K562 (cell line): ENCODE results near the gene NAPA. TPM values are rescaled to one million over a fixed set of nuclear protein-coding genes. Genes with fewer than 3 reads are reported as not detected.

Experiments
- CBX5 ChIP-seq: IDR thresholded peaks from 2 replicates; pipeline ENCODE4 v1.6.1; 2014; ENCODE audit warnings: low read depth, borderline replicate concordance
- ETS2 ChIP-seq: IDR thresholded peaks from 2 replicates; pipeline ENCODE4 v1.6.1; 2016; ENCODE audit warnings: borderline replicate concordance, missing genetic modification characterization, mild to moderate bottlenecking, moderate library complexity, missing compliant biosample characterization; ENCODE audit not compliant: poor library complexity, severe bottlenecking
- HMG20A ChIP-seq: fragments of 450-650 bp; formaldehyde crosslinking; conservative IDR thresholded peaks from 2 replicates; pipeline ENCODE4 v1.4.0; 2020; ENCODE audit warnings: mild to moderate bottlenecking, mixed read lengths
- POLR2H ChIP-seq: IDR thresholded peaks from 2 replicates; pipeline ENCODE4 v1.6.1; 2016; ENCODE audit warnings: missing genetic modification characterization, low read depth, mild to moderate bottlenecking, control low read depth, missing compliant biosample characterization, moderate library complexity
- PYGO2 ChIP-seq: fragments of 450-650 bp; IDR thresholded peaks from 2 replicates; pipeline ENCODE4 v1.6.1; 2016; ENCODE audit warnings: mild to moderate bottlenecking, missing genetic modification characterization, moderate library complexity, missing compliant biosample characterization
- SIN3A ChIP-seq, 2 experiments: fragments of 150-350 bp in 1 of 2; IDR thresholded peaks; 2 replicates each; pipeline ENCODE4 v1.6.1; 2011 to 2016; ENCODE audit warnings: borderline replicate concordance in 2 of 2, low read depth in 2 of 2, low read length in 2 of 2, mild to moderate bottlenecking in 2 of 2, moderate library complexity in 2 of 2; ENCODE audit not compliant: control insufficient read depth in 1 of 2
- TAF7 ChIP-seq: fragments of 450-650 bp; IDR thresholded peaks from 2 replicates; pipeline ENCODE4 v1.6.1; 2016; ENCODE audit warnings: missing genetic modification characterization, missing compliant biosample characterization
- XRCC3 ChIP-seq: fragments of 450-650 bp; IDR thresholded peaks from 2 replicates; pipeline ENCODE4 v1.6.1; 2017; ENCODE audit warnings: mild to moderate bottlenecking, moderate library complexity
- polyA plus RNA-seq, 8 experiments: library from polyadenylated mRNA; depleted of rRNA in 4 of 8; stranded (reverse) in 5 of 8; unstranded in 3 of 8; fragments of >200 nt; fragmentation: Nextera tagmentation in 2 of 8; fragmentation: Illumina TruSeq in 1 of 8; extraction: Ambion mirVana in 2 of 8; extraction: Trizol in 1 of 8; gene quantifications; 2 replicates each; pipeline versions ENCODE4 v1.2.1 to v1.2.3, GENCODE V29; 2011 to 2014; ENCODE audit warnings: inconsistent platforms in 1 of 8, missing spikeins in 1 of 8
- total RNA-seq, 7 experiments: library from RNA; depleted of rRNA in 6 of 7; stranded (reverse); fragments of >200 nt in 6 of 7; fragmentation: Illumina TruSeq in 2 of 7; extraction: Trizol in 2 of 7; gene quantifications; 2 replicates each; pipeline versions ENCODE4 v1.2.1 to v1.2.3, GENCODE V29; 2011 to 2021; ENCODE audit warnings: low replicate concordance in 1 of 7
- TF ChIP-seq, protein P1 (sequence below): fragments of 250-450 bp; sonication (Bioruptor Pico); IDR thresholded peaks from 2 replicates; pipeline ENCODE4 v1.4.0; 2020
- TF ChIP-seq, protein P2 (sequence below): sonication (generic); formaldehyde crosslinking; IDR thresholded peaks from 2 replicates; pipeline ENCODE4 v1.8.1; 2023; ENCODE audit warnings: mild to moderate bottlenecking, missing genetic modification reagents
- TF ChIP-seq, protein P3 (sequence below): fragments of 150-350 bp; conservative IDR thresholded peaks from 2 replicates; pipeline ENCODE4 v1.6.1; 2014; ENCODE audit warnings: low read length
- TF ChIP-seq, protein P4 (sequence below): IDR thresholded peaks from 2 replicates; pipeline ENCODE4 v1.6.1; 2011; ENCODE audit not compliant: insufficient read length; ENCODE audit errors: extremely low read depth
- TF ChIP-seq, protein P5 (sequence below): fragments of 200-800 bp; sonication (Bioruptor generic); IDR thresholded peaks from 2 replicates; pipeline ENCODE4 v1.6.1; 2017; ENCODE audit warnings: missing genetic modification characterization, missing compliant biosample characterization

The NAPA gene
- total and polyA plus RNA-seq, 9 of the 15 experiments (the other 6 are each of a cell fraction or from before 2014, with no cell fraction given): 5.4 to 98.6 (median 77.5) TPM

DNA sequence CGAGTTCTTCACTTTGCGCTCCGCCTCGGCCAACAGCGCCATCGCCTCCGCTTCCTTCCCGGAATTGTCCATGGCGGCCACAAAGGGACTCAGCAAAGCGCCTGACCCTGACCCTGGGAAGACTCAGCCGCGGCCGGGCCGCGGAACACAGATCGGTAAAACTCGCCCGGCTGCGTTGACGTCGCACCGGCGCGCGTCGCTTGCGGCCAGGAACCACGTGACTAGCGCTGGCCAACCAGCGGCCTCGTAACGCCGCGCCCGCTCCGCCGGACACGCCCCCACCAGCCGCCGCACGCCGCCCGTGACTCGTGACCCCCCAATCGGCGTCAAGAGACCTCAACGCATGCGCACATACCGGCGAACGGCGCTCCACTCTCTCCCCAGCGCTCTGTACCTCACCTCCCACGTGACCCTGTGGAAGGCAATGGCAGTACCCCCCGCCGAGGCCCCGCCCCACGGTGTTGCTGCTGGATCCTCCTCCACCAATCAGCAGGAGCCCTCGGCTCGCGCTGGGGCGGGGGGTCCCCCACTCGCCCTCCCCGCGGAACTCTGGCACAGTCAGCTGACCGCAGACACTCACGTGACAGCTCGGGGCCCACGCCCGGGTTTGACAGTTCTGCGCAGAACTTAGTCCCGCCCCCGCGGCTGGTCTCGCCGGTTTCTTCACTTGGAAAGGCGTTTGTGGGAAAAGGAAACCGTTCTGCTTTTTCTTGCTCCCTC lies at the start of gene NAPA (continued):
- TF ChIP-seq, protein P1, sequence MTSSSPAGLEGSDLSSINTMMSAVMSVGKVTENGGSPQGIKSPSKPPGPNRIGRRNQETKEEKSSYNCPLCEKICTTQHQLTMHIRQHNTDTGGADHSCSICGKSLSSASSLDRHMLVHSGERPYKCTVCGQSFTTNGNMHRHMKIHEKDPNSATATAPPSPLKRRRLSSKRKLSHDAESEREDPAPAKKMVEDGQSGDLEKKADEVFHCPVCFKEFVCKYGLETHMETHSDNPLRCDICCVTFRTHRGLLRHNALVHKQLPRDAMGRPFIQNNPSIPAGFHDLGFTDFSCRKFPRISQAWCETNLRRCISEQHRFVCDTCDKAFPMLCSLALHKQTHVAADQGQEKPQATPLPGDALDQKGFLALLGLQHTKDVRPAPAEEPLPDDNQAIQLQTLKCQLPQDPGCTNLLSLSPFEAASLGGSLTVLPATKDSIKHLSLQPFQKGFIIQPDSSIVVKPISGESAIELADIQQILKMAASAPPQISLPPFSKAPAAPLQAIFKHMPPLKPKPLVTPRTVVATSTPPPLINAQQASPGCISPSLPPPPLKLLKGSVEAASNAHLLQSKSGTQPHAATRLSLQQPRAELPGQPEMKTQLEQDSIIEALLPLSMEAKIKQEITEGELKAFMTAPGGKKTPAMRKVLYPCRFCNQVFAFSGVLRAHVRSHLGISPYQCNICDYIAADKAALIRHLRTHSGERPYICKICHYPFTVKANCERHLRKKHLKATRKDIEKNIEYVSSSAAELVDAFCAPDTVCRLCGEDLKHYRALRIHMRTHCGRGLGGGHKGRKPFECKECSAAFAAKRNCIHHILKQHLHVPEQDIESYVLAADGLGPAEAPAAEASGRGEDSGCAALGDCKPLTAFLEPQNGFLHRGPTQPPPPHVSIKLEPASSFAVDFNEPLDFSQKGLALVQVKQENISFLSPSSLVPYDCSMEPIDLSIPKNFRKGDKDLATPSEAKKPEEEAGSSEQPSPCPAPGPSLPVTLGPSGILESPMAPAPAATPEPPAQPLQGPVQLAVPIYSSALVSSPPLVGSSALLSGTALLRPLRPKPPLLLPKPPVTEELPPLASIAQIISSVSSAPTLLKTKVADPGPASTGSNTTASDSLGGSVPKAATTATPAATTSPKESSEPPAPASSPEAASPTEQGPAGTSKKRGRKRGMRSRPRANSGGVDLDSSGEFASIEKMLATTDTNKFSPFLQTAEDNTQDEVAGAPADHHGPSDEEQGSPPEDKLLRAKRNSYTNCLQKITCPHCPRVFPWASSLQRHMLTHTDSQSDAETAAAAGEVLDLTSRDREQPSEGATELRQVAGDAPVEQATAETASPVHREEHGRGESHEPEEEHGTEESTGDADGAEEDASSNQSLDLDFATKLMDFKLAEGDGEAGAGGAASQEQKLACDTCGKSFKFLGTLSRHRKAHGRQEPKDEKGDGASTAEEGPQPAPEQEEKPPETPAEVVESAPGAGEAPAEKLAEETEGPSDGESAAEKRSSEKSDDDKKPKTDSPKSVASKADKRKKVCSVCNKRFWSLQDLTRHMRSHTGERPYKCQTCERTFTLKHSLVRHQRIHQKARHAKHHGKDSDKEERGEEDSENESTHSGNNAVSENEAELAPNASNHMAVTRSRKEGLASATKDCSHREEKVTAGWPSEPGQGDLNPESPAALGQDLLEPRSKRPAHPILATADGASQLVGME (CRISPR knock-in tag): no peak
- TF ChIP-seq, protein P2, sequence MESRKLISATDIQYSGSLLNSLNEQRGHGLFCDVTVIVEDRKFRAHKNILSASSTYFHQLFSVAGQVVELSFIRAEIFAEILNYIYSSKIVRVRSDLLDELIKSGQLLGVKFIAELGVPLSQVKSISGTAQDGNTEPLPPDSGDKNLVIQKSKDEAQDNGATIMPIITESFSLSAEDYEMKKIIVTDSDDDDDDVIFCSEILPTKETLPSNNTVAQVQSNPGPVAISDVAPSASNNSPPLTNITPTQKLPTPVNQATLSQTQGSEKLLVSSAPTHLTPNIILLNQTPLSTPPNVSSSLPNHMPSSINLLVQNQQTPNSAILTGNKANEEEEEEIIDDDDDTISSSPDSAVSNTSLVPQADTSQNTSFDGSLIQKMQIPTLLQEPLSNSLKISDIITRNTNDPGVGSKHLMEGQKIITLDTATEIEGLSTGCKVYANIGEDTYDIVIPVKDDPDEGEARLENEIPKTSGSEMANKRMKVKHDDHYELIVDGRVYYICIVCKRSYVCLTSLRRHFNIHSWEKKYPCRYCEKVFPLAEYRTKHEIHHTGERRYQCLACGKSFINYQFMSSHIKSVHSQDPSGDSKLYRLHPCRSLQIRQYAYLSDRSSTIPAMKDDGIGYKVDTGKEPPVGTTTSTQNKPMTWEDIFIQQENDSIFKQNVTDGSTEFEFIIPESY: peak; percentile 83
- TF ChIP-seq PYGO2 (tag) (no peak), XRCC3 (no peak), POLR2H (tag) (no peak), TAF7 (tag) (peak; percentile 36; the same call in 1 of the 2 replicates), ETS2 (no peak), SIN3A (IDR thresholded peaks at IDR 0.05; ENCODE audit: borderline replicate concordance in 2 of 2, control insufficient read depth in 1 of 2, low read depth in 2 of 2, low read length in 2 of 2) (peak; percentile 97 to 99), HMG20A (CRISPR knock-in tag) (no peak), CBX5 (no peak)
- TF ChIP-seq, protein P3, sequence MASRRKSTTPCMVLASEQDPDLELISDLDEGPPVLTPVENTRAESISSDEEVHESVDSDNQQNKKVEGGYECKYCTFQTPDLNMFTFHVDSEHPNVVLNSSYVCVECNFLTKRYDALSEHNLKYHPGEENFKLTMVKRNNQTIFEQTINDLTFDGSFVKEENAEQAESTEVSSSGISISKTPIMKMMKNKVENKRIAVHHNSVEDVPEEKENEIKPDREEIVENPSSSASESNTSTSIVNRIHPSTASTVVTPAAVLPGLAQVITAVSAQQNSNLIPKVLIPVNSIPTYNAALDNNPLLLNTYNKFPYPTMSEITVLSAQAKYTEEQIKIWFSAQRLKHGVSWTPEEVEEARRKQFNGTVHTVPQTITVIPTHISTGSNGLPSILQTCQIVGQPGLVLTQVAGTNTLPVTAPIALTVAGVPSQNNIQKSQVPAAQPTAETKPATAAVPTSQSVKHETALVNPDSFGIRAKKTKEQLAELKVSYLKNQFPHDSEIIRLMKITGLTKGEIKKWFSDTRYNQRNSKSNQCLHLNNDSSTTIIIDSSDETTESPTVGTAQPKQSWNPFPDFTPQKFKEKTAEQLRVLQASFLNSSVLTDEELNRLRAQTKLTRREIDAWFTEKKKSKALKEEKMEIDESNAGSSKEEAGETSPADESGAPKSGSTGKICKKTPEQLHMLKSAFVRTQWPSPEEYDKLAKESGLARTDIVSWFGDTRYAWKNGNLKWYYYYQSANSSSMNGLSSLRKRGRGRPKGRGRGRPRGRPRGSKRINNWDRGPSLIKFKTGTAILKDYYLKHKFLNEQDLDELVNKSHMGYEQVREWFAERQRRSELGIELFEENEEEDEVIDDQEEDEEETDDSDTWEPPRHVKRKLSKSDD: no peak
- TF ChIP-seq, protein P4, sequence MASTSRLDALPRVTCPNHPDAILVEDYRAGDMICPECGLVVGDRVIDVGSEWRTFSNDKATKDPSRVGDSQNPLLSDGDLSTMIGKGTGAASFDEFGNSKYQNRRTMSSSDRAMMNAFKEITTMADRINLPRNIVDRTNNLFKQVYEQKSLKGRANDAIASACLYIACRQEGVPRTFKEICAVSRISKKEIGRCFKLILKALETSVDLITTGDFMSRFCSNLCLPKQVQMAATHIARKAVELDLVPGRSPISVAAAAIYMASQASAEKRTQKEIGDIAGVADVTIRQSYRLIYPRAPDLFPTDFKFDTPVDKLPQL: no peak
- TF ChIP-seq, protein P5, sequence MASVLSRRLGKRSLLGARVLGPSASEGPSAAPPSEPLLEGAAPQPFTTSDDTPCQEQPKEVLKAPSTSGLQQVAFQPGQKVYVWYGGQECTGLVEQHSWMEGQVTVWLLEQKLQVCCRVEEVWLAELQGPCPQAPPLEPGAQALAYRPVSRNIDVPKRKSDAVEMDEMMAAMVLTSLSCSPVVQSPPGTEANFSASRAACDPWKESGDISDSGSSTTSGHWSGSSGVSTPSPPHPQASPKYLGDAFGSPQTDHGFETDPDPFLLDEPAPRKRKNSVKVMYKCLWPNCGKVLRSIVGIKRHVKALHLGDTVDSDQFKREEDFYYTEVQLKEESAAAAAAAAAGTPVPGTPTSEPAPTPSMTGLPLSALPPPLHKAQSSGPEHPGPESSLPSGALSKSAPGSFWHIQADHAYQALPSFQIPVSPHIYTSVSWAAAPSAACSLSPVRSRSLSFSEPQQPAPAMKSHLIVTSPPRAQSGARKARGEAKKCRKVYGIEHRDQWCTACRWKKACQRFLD (CRISPR knock-in tag): peak; percentile 68
